Sciatic nerve (tissue), 2 donors: ENCODE results near the gene ZNF469. TPM values are rescaled to one million over a fixed set of nuclear protein-coding genes. Genes with fewer than 3 reads are reported as not detected.
"Not testable (repeated sequence)": the region's sequence is repeated elsewhere in the genome, so short reads cannot be mapped to it uniquely, and the experiment has no call there.

ENCODE experiments used
- ATAC-seq: fragments of 200-7000 bp; cut with Tn5 transposase; one replicate; pipeline ENCODE4 v1.9.1; 2020; ENCODE audit warnings: mild to moderate bottlenecking, moderate library complexity
- DNase-seq: peaks from one replicate; pipeline ENCODE4 v3.0.0-alpha.2; 2020; ENCODE audit warnings: low spot score
- intact Hi-C: fragments of 100-400 bp; cut with DNase I; formaldehyde crosslinking; loops from one replicate; pipeline ENCODE4 v1.14.2; 2022
- total RNA-seq: library from RNA; stranded (reverse); fragmentation: NEBNext Ultra II Directional; extraction: Animal tissue kit (Norgen Biotek cat#: 25700); gene quantifications from one replicate; pipeline ENCODE4 v1.2.1, GENCODE V29; 2021
- donor health status: DM: no; HTN: no; CAD: no.
- donor health status: DM: no; HTN: no; CAD: no.

ZNF469 gene
- total RNA-seq, 1 donor from 2014 or later = 2.9 TPM

- intact Hi-C loops = no loop called here
- DNase-seq (no peak), ATAC-seq (no peak)
Measured at GRCh38 chr16:88403794-88404581, 21.2 kb downstream of the ZNF469 start.

- DNase-seq (no peak), ATAC-seq (no peak)
- intact Hi-C loops = no loop called here
Measured at GRCh38 chr16:88404769-88405168, 22.0 kb downstream of the ZNF469 start.

DNA sequence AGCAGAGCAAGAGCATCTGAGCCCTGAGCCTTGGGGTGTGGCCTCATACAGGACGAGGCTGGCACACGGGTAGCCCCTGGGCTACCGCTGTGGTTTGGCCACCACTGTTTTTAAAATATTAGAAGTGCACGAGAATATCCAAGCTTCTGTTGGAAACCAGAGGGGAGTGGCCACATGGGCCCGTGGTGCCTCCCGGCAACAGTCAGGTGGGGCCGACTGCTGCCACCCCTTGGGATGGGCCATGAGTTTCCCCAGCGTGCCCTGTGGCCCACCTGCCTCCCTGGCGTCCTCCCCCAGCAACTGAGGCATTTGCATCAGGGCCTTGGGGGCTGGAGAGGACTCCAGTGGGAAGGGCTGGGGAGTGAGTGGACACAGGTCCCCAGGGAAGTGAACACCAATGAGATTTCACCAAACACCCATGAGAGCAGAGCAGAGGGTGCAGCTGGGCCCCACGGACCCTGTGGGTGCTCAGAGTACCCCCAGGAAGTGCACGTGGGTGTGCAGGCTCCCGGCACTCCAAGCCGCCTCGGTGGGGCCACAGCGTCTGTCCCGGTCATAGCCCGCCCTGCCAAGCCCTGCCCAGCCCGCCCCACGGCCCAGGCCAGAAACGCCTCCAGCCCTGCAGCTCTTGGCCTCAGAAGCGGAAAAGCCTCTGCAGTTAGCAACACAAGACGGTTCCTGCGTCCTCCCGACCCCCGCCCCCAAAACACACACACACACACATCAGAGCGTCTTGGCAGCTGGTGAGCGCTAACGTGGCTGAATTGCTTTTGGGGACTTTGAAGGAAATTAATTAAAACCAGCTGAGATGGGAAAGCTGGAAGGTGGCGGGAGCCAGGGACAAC, 22.7 kb downstream of the ZNF469 start:
- ATAC-seq = peak; percentile 84
- DNase-seq = no peak
- intact Hi-C loops = no loop called here

DNA sequence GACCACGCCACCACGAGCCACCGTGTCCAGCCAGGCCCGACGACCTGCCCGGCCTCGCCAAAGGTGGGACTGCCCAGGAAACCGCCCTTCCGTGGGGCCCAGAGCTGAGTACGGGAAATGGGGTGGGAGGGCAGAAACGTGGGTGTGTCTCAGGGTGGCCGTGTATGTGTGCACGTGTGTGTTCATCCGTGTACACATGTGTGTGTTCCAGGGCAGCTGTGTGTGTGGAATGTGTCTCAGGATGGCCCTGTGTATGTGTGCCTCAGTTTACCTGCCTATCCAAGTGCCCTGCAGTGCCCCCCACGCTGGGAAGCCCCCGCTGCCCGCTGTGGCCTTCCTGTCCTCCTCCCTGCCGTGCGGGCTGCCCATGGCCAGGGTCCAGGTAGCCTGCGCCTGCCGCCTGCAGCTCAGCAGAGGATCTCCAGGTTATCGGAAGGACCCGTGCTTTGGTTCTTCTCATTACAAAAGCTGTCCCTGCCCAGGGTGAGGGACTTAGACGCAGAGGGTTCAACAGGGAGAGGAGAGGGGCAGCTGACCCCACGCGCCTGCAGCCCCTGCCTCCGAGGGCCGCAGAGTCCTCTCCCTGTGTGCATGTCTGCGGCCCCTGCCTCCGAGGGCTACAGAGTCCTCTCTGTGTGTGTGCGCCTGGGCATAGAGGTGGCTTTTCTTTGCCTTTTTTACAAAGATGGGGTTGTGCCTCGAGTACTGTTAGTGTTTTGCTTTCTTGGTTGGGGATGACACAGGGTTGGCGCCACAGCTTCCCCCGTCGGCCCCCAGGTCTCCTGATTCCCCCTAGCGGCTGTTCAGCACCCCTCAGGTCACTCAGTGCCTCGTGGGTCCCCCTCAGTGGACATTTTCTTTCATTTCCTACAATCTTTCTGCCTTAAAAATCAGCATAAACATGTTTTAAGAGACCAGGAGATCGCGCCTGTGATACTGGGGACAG, 23.6 kb downstream of the ZNF469 start:
- ATAC-seq (peak; percentile 63), DNase-seq (no peak)
- intact Hi-C loops = no loop called here

DNA sequence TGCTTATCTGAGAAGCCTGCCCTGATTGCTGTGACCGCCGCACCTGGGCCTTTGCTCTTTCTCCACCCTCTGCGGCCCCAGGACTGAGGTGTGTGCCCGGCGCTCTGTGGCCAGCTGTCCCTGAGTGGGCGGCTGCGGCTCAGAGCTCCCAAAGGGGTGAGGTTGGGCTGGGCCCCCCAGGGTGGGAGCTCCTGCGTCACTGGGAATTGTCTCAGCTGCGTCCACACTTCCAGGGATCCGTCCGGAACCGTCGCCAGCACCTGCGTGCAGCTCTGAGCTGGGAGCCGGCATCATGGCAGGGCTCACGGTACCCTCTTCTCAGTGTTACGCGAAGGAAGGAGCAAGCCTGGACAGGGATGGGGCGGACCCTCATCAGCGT, 24.3 kb downstream of the ZNF469 start:
- ATAC-seq (no peak), DNase-seq (no peak)
- intact Hi-C loops = no loop called here

- ATAC-seq = no peak
- DNase-seq = no peak
- intact Hi-C loops = no loop called here
Measured at GRCh38 chr16:88407807-88408206, 25.0 kb downstream of the ZNF469 start.

DNA sequence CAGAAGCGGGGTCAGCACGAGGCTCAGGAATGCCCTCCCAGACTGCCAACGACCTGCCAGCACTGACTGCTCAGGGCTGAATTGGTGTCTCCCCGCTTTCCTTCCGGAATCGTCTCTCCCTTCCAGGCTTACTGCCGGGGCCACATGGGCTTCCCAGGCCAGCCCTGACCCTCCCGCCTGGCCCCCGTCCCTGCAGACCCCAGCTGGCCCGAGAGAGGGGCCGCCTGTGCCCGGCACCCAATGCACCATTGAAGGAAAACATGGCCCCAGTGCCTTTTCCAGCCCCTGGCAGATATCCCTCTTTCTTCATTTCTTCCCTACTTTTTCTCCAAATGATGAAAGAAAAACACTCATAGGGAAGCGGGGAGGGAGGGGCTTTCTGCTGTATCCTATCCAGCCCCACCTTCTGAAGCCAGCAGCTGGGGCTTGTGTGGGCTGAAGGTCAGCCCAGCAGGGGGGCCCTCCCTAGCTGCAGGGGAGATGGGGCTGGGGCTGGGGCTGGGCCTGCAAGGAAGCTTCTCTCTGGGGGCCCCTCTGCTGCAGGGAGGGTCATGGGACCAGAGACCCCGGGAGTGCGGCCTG, 25.9 kb downstream of the ZNF469 start:
- intact Hi-C loops = no loop called here
- DNase-seq (no peak), ATAC-seq (no peak)

DNA sequence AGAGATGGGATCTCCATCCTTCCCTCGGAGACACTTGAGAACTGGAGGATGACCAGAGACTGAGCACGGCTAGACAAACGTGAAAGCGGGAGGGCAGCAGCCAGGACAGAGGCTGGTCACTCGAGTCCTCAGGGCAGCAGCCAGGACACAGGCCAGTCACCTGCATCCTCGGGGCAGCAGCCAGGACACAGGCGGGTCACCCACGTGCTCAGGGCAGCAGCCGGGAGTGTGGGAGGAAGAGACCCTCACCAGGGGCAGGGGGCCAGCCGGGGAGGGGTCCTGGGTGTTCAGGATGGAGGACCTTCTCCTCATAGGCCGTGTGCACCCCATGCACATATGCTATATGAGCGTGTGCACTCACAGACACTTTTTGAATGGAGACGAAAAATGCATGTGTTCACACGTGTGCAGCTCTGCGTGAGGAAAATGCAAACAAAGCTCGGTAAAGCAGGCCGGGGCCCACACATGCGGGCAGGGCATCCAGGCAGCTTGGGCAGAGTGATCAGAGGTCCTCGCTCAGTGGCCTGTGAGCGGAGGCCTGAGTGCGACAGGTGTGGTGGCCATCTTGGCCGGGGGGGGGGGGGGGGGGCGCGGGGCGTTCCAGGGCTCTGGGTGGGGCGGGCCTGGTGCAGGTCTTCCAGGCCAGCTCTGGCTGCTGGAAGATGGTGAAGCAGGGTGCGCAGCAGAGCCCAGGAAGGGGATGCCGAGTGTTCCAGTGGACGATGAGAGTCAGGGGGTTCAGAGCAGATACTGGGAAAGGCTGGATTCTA, 26.7 kb downstream of the ZNF469 start:
- ATAC-seq (no peak), DNase-seq (no peak)
- intact Hi-C loops = no loop called here

GRCh38 chr16:88410297-88410968, 27.7 kb downstream of the ZNF469 start:
- DNase-seq, intact Hi-C loops, ATAC-seq: not testable (repeated sequence)

- DNase-seq (no peak), ATAC-seq (no peak)
- intact Hi-C loops = no loop called here
Measured at GRCh38 chr16:88411951-88412576, 29.3 kb downstream of the ZNF469 start.

DNA sequence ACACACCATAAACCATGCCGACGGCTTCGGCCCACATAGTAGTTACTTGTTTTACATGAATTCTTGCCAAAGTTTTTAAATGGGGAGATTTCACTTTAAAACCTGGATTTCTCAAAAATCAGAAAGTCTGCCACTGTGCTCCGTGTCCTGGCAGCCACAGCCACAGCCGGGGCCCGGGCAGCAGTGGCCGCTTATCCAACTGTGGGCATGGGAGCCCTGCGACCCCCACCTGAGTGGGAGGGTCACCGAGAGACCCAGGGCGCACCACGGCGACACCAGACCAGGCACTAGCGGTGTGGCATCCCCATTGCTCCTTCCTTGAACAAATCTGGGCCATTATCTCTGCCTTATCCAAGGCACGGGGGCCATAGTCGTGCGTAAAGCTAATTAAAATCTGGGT, 30.0 kb downstream of the ZNF469 start:
- ATAC-seq (no peak), DNase-seq (no peak)
- intact Hi-C loops = no loop called here

GRCh38 chr16:88413231-88413630, 30.5 kb downstream of the ZNF469 start:
- DNase-seq (no peak), ATAC-seq (no peak)
- intact Hi-C loops = no loop called here

DNA sequence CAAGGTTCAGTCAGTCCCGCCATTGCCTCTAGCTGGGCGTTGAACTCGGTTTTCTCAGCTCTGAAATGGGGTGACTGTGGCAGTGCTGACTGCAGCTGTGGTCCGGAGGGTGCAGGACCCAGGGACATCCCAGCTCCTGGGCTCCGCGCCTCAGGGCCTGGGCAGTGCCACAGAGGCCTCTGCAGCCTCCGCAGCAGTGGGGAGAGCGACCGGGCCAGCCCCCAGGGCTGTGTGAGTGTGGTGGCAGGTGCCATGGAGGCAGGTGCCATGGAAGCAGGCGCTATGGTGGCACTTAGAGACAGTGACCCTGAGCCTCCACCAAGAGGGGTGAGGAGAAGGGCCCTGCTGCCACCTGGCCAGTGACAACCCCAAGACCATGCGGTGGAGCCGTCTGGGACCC, 30.9 kb downstream of the ZNF469 start:
- no peak for ATAC-seq
- intact Hi-C loops = no loop called here
- DNase-seq = no peak

DNA sequence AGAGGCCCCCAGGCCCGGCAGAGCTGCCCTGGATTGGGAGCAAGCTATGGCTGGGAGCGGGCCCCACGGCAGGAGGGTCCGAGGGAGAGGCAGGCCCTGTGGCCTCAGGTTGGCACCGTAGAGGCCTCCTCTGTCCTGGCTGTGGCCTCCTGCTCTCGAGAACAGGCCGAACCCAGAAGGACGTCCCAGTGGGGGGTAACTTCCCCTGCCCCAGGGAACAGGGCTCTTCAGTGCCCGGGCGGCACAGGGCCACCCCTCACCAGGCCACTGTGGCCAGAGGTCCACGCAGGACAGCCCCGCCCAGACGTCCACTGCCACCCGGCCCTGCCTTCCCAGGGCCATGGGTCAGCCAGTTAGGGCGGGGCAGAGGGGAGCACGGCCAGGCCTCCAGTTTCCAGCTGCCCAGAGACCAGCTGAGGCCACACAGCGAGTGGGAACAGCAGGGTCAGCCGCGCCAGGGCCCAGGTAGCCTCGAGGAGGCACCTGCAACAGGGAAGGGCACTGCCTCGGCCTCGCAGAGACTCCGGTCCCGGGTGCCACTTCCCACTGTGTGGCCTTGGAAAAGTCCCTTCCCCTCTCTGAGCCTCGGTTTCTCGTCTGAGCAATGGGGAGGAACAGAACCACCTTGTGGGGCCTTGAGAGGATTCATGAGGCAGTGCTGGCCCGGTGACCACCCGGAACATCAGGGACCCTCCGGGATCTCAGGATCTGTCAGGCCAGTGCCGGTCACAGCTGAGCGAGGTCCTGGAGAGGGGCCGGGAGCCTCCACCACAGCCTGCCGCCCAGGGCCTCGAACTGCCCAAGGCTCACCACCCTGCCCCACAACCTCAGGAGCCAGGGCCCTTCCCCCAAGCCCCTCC, 32.0 kb downstream of the ZNF469 start:
- intact Hi-C loops = no loop called here
- ATAC-seq (no peak), DNase-seq (no peak)

DNA sequence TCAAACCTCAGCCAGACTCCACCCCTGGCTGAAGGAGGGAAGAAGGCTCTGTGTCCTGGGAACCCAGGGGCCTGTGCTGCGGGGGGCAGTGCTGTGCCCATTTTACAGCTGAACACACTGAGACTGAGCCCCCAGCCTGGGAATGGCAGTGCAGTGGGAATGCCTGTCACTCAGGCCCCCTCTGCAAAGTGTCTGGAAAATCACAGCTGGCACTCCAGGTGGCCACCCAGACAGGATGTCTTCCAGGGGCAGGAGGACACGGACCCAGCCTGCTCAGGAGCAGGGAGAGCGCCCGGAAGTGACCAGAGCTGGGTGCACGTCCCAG, 32.6 kb downstream of the ZNF469 start:
- DNase-seq (no peak), ATAC-seq (no peak)
- intact Hi-C loops = no loop called here

DNA sequence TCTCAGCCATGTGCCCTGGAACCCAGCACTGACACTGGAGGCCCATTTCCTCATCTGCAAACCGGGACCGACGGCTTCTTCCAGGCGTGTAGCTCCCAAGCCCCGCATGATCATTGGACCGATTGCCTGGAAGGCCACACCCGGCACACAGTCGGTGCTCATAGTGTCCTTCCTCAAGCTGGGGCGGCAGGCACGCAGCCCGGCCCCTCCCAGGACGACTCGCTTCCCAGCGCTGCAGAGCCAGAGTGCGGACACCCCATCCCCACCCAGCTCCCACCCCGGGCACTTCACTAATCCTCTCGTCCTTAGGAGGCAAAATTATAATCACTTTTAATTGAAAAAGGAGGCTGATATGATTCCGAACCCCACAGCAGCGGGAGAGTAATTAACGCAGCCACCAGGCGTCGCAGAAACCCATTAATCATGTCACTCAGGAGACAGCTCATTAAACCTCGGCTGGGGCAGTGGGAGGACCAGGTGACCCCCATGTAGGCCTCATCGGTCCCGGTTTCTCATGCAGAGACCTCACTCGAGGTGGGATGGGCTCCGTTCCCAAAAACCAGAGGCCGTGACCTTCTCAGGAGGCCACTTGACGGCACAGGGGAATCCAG, 33.1 kb downstream of the ZNF469 start:
- ATAC-seq (no peak), DNase-seq (no peak)
- intact Hi-C loops = no loop called here
